Measurements from ENCODE around the gene COMP.

COMP gene

GRCh38 chr19:18782559-18783225 lies 8.4 kb downstream of the COMP start:
- no peak for DNase-seq

- no peak for DNase-seq
Measured at GRCh38 chr19:18781885-18782527, 9.1 kb downstream of the COMP start.

GRCh38 chr19:18781047-18781600 lies 10.0 kb downstream of the COMP start:
- no peak for DNase-seq

GRCh38 chr19:18780631-18781030 lies 10.5 kb downstream of the COMP start:
- DNase-seq = no peak

GRCh38 chr19:18780081-18780480 lies 11.0 kb downstream of the COMP start:
- no peak for DNase-seq

GRCh38 chr19:18778826-18779495 lies 12.1 kb downstream of the COMP start:
- DNase-seq = no peak

GRCh38 chr19:18778076-18778389 lies 13.1 kb downstream of the COMP start:
- no peak for DNase-seq

GRCh38 chr19:18777301-18778075 lies 13.6 kb downstream of the COMP start:
- no peak for DNase-seq

- DNase-seq = no peak
Measured at GRCh38 chr19:18776736-18777135, 14.4 kb downstream of the COMP start.

GRCh38 chr19:18776288-18776594 lies 14.9 kb downstream of the COMP start:
- DNase-seq = no peak

- no peak for DNase-seq
Measured at GRCh38 chr19:18775586-18776287, 15.4 kb downstream of the COMP start.

GRCh38 chr19:18774782-18775444 lies 16.2 kb downstream of the COMP start:
- no peak for DNase-seq

GRCh38 chr19:18774107-18774506 lies 17.0 kb downstream of the COMP start:
- DNase-seq = no peak

- no peak for DNase-seq
Measured at GRCh38 chr19:18773682-18774081, 17.4 kb downstream of the COMP start.

- no peak for DNase-seq
Measured at GRCh38 chr19:18772620-18773587, 18.2 kb downstream of the COMP start.

GRCh38 chr19:18771328-18772242 lies 19.5 kb downstream of the COMP start:
- no peak for DNase-seq

- no peak for DNase-seq
Measured at GRCh38 chr19:18770663-18771327, 20.3 kb downstream of the COMP start.

GRCh38 chr19:18769989-18770528 lies 21.0 kb downstream of the COMP start:
- no peak for DNase-seq
